Right forelimb (tissue), 1 donor: ENCODE results near the gene FRMD3.

Experiments used
- DNase-seq: peaks from one replicate; pipeline ENCODE4 v3.0.0-alpha.2; 2018

FRMD3 gene

GRCh38 chr9:83219154-83219923 lies 318.9 kb downstream of the FRMD3 start:
- peak; percentile 90 for DNase-seq

- DNase-seq: no peak
Observed at GRCh38 chr9:83218411-83219090, 319.6 kb downstream of the FRMD3 start.

- no peak for DNase-seq
Observed at GRCh38 chr9:83209188-83209731, 328.9 kb downstream of the FRMD3 start.

- DNase-seq: no peak
Observed at GRCh38 chr9:83208065-83208850, 329.9 kb downstream of the FRMD3 start.

- DNase-seq: no peak
Observed at GRCh38 chr9:83204047-83204446, 334.2 kb downstream of the FRMD3 start.

GRCh38 chr9:83200531-83200930 lies 337.7 kb downstream of the FRMD3 start:
- DNase-seq: no peak

- DNase-seq: no peak
Observed at GRCh38 chr9:83199832-83200231, 338.4 kb downstream of the FRMD3 start.

- DNase-seq: peak; percentile 53
Observed at GRCh38 chr9:83199240-83199639, 339.0 kb downstream of the FRMD3 start.

GRCh38 chr9:83198371-83198770 lies 339.8 kb downstream of the FRMD3 start:
- DNase-seq: no peak

- no peak for DNase-seq
Observed at GRCh38 chr9:83197591-83197990, 340.6 kb downstream of the FRMD3 start.

GRCh38 chr9:83196946-83197345 lies 341.3 kb downstream of the FRMD3 start:
- DNase-seq: no peak
